Neural progenitor cell (in vitro differentiated cells): ENCODE results near the gene TRAPPC2L. TPM values are rescaled to one million over a fixed set of nuclear protein-coding genes. Genes with fewer than 3 reads are reported as not detected.
A peak's percentile ranks its signal among the peaks of the same experiment; 100 is the strongest.

Source experiments
- DNase-seq: peaks from one replicate; pipeline ENCODE4 v3.0.0-alpha.2; 2016; ENCODE audit warnings: low spot score
- H2AFZ ChIP-seq: fragments of 200-600 bp; sonication (generic); replicated peaks from 2 replicates; pipeline ENCODE4 v1.6.1; 2016; ENCODE audit warnings: antibody characterized with exemption
- H3F3A ChIP-seq: fragments of 200-600 bp; sonication (generic); 2 replicates; pipeline ENCODE4 v1.6.1; 2016; ENCODE audit warnings: antibody characterized with exemption, low read depth
- H3K27ac ChIP-seq: fragments of 200-600 bp; sonication (generic); 2 replicates; pipeline ENCODE4 v1.5.1; 2016; ENCODE audit warnings: mild to moderate bottlenecking
- H3K27me3 ChIP-seq: fragments of 200-600 bp; sonication (generic); 2 replicates; pipeline ENCODE4 v1.6.1; 2016; ENCODE audit warnings: mild to moderate bottlenecking, moderate library complexity
- H3K36me3 ChIP-seq: fragments of 200-600 bp; sonication (generic); 2 replicates; pipeline ENCODE4 v1.5.1; 2016
- H3K4me1 ChIP-seq: fragments of 200-600 bp; sonication (generic); 2 replicates; pipeline ENCODE4 v1.6.1; 2016; ENCODE audit warnings: mixed run types
- H3K4me2 ChIP-seq: fragments of 200-600 bp; sonication (generic); 2 replicates; pipeline ENCODE4 v1.6.1; 2016
- H3K4me3 ChIP-seq: fragments of 200-600 bp; sonication (generic); 2 replicates; pipeline ENCODE4 v1.5.1; 2016
- H3K79me2 ChIP-seq: fragments of 200-600 bp; sonication (generic); 2 replicates; pipeline ENCODE4 v1.6.1; 2016; ENCODE audit warnings: low read depth
- H3K9ac ChIP-seq: fragments of 200-600 bp; sonication (generic); 2 replicates; pipeline ENCODE4 v1.6.1; 2016
- H3K9me3 ChIP-seq: fragments of 200-600 bp; sonication (generic); 2 replicates; pipeline ENCODE4 v1.5.1; 2016; ENCODE audit warnings: low read depth
- H4K20me1 ChIP-seq: fragments of 200-600 bp; sonication (generic); 2 replicates; pipeline ENCODE4 v1.6.1; 2016; ENCODE audit warnings: low read depth
- H3K27ac Mint-ChIP-seq: 3 replicates; pipeline ENCODE4 v1.8.0; 2021; ENCODE audit warnings: mixed read lengths
- H3K27me3 Mint-ChIP-seq: 2 replicates; pipeline ENCODE4 v1.8.0; 2022; ENCODE audit warnings: low read depth, mild to moderate bottlenecking, inconsistent platforms, moderate library complexity, mixed read lengths; ENCODE audit not compliant: insufficient read depth
- H3K36me3 Mint-ChIP-seq: 3 replicates; pipeline ENCODE4 v1.8.0; 2021; ENCODE audit warnings: mixed read lengths
- H3K4me1 Mint-ChIP-seq: 3 replicates; pipeline ENCODE4 v1.8.0; 2021; ENCODE audit warnings: mixed read lengths
- H3K4me3 Mint-ChIP-seq: 3 replicates; pipeline ENCODE4 v1.8.0; 2021; ENCODE audit warnings: mild to moderate bottlenecking, moderate library complexity, mixed read lengths
- H3K9me3 Mint-ChIP-seq: 3 replicates; pipeline ENCODE4 v1.8.0; 2020; ENCODE audit warnings: mixed read lengths
- EZH2 ChIP-seq: fragments of 200-600 bp; sonication (generic); IDR thresholded peaks from 2 replicates; pipeline ENCODE4 v1.6.1; 2017; ENCODE audit warnings: antibody characterized with exemption, mild to moderate bottlenecking, moderate library complexity
- EZH2phosphoT487 ChIP-seq: fragments of 200-600 bp; sonication (generic); IDR thresholded peaks from 2 replicates; pipeline ENCODE4 v1.6.1; 2017; ENCODE audit warnings: antibody characterized with exemption
- total RNA-seq: library from RNA; depleted of rRNA; stranded (reverse); fragments of >200 nt; gene quantifications from 2 replicates; pipeline ENCODE4 v1.2.3, GENCODE V29; 2015; ENCODE audit warnings: low replicate concordance
- TF ChIP-seq, protein P1 (sequence below): fragments of 200-600 bp; sonication (generic); IDR thresholded peaks from 2 replicates; pipeline ENCODE4 v1.5.1; 2017; ENCODE audit warnings: antibody characterized with exemption, mild to moderate bottlenecking

Gene TRAPPC2L
- total RNA-seq, 1 donor from 2014 or later = 31.8 TPM

DNA sequence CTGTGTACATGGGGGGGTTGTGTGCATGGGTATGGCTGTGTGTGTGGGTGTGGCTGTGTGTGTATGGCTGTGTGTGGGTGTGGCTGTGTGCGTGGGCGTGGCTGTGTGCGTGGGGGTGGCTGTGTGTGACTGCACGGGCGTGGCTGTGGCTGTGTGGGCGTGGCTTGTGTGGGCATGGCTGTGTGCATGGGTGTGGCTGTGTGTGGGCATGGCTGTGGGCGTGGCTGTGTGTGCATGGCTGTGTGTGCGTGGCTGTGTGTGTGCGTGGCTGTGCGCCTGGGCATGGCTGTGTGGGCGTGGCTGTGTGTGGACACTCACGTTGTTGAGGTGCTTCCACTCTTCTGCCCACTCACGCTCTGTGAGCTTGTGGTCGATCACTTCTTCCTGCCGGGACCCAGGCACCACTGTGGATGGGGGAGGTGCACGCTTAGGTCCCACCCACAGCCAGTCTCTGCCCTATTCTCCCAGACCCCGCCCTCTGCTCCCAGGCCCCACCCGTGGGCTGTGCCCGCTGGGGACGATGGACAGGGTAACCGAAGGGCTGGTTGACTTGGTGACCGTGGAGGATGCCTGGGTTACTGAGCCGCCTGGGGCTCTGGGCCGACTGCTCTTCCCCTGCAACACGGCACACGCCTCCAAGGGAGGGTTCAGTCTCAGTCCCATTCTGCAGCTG lies 25.6 kb downstream of the TRAPPC2L start:
- TF ChIP-seq EZH2 (no peak), EZH2phosphoT487 (no peak)
- TF ChIP-seq, protein P1, sequence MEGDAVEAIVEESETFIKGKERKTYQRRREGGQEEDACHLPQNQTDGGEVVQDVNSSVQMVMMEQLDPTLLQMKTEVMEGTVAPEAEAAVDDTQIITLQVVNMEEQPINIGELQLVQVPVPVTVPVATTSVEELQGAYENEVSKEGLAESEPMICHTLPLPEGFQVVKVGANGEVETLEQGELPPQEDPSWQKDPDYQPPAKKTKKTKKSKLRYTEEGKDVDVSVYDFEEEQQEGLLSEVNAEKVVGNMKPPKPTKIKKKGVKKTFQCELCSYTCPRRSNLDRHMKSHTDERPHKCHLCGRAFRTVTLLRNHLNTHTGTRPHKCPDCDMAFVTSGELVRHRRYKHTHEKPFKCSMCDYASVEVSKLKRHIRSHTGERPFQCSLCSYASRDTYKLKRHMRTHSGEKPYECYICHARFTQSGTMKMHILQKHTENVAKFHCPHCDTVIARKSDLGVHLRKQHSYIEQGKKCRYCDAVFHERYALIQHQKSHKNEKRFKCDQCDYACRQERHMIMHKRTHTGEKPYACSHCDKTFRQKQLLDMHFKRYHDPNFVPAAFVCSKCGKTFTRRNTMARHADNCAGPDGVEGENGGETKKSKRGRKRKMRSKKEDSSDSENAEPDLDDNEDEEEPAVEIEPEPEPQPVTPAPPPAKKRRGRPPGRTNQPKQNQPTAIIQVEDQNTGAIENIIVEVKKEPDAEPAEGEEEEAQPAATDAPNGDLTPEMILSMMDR = no peak
- no peaks in the 10 kb centered on the region for H3K27me3 ChIP-seq
- H3K4me3 ChIP-seq = no peak overlapping the region
- H2AFZ ChIP-seq = no peak overlapping the region
- Mint-ChIP-seq H3K27ac (no peak overlapping the region), H3K4me1 (peaks cover 8% of the 10 kb centered on the region), H3K27me3 (peaks cover 4% of the 10 kb centered on the region), H3K4me3 (no peak overlapping the region), H3K36me3 (no peaks in the 10 kb centered on the region), H3K9me3 (no peaks in the 10 kb centered on the region)
- H3K4me1 ChIP-seq = peaks cover 7% of the 10 kb centered on the region
- no peak overlapping the region for H3K4me2 ChIP-seq
- H3F3A ChIP-seq = no peaks in the 10 kb centered on the region
- H3K79me2 ChIP-seq = no peaks in the 10 kb centered on the region
- H3K36me3 ChIP-seq = no peaks in the 10 kb centered on the region
- no peaks in the 10 kb centered on the region for H3K9me3 ChIP-seq
- H3K27ac ChIP-seq = no peak overlapping the region
- no peaks in the 10 kb centered on the region for H4K20me1 ChIP-seq
- H3K9ac ChIP-seq = no peak overlapping the region
- DNase-seq = no peak

DNA sequence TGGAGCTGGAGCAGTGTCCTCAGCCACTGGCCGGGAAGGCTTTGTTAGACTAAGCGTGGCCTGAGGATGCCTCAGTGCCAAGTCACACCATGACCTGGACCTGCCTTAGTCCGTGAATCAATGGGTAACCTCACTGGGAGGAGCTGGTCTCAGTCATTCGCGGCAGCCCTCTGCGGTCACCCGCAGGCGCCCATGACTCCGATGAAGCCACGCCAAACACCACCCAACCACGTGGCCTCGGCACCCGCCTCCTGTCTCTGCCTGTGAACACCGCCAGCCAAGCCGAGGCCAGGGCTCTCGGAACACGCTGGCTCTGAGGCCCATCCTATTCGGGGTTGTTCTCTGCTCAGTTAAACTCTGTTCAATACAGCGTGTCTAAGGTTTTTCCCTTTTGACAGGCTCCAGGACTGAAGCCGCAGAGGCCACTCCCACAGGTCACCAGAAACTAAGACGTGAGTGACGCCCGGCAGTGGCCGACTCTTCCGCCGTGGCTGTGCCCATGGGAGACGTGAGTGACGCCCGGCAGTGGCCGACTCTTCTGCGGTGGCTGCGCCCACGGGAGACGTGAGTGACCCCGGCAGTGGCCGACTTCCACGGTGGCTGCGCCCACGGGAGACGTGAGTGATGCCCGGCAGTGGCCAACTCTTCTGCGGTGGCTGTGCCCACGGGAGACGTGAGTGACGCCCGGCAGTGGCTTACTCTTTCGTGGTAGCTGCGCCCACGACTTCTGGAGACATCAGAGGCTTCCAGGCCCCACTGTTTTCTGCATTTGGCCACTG lies 26.4 kb downstream of the TRAPPC2L start:
- Histone ChIP-seq H2AFZ (no peak overlapping the region), H3K9me3 (no peaks in the 10 kb centered on the region), H3K27ac (no peak overlapping the region), H3K4me1 (peaks cover 7% of the 10 kb centered on the region), H4K20me1 (no peaks in the 10 kb centered on the region), H3K9ac (no peak overlapping the region), H3K36me3 (no peaks in the 10 kb centered on the region), H3K4me2 (no peak overlapping the region), H3K79me2 (no peaks in the 10 kb centered on the region), H3K4me3 (no peak overlapping the region), H3K27me3 (no peaks in the 10 kb centered on the region), H3F3A (no peaks in the 10 kb centered on the region)
- Mint-ChIP-seq H3K27me3 (peaks cover 4% of the 10 kb centered on the region), H3K27ac (no peak overlapping the region), H3K4me3 (peak overlapping the region; percentile 33), H3K4me1 (peaks cover 11% of the 10 kb centered on the region), H3K9me3 (no peaks in the 10 kb centered on the region), H3K36me3 (no peaks in the 10 kb centered on the region)
- TF ChIP-seq EZH2phosphoT487 = no peak
- DNase-seq = no peak

DNA sequence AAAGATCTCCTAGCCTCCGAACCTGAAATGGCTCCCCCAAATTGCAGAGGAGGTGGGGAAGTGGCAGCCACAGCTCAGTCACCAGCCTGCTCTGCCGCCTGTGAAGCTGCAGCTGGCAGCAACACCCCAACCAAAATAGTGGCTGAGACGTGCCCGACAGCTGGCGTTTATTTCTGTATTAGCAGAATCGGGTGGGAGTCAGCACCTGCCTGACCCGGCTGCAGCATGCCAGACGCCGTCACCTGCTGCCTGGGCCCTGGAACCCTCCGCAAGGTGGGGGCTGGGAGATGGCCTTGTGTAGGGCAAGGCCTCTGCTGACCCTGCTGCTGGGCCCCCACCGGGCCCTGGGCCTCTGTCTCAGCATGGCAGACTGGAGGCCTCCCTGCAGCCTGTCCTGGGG lies 27.0 kb downstream of the TRAPPC2L start:
- no peaks in the 10 kb centered on the region for H3K27me3 ChIP-seq
- Mint-ChIP-seq H3K4me3 (no peak overlapping the region), H3K4me1 (peaks cover 11% of the 10 kb centered on the region), H3K9me3 (no peaks in the 10 kb centered on the region), H3K27me3 (peaks cover 4% of the 10 kb centered on the region), H3K27ac (no peak overlapping the region), H3K36me3 (no peaks in the 10 kb centered on the region)
- H3K9ac ChIP-seq = no peak overlapping the region
- H3F3A ChIP-seq = no peaks in the 10 kb centered on the region
- H2AFZ ChIP-seq = no peak overlapping the region
- H3K4me3 ChIP-seq = no peak overlapping the region
- H4K20me1 ChIP-seq = no peaks in the 10 kb centered on the region
- TF ChIP-seq EZH2phosphoT487 = no peak
- no peak for TF ChIP-seq EZH2
- TF ChIP-seq, protein P1 = no peak
- H3K36me3 ChIP-seq = no peaks in the 10 kb centered on the region
- no peak overlapping the region for H3K4me2 ChIP-seq
- no peaks in the 10 kb centered on the region for H3K79me2 ChIP-seq
- no peaks in the 10 kb centered on the region for H3K9me3 ChIP-seq
- H3K4me1 ChIP-seq = peaks cover 7% of the 10 kb centered on the region
- no peak overlapping the region for H3K27ac ChIP-seq
- DNase-seq = no peak
